PC-9 (cell line): ENCODE data around the gene TGFBI. TPM values are rescaled to one million over a fixed set of nuclear protein-coding genes. Genes with fewer than 3 reads are reported as not detected.

ENCODE experiments used
- BruUV-seq: library from RNA; stranded (reverse); fragments of 400-500 nt; replicated peaks from 2 replicates; lab custom pipeline; 2021; lab: Mats Ljungman, UMichigan
- CTCF ChIA-PET: fragments of 300-600 bp; sonication (Branson Sonifier 250); formaldehyde crosslinking; loops from one replicate; lab custom pipeline; 2022; ENCODE audit warnings: antibody characterized with exemption; lab: Charles Lee
- POLR2A ChIA-PET: fragments of 300-600 bp; sonication (Branson Sonifier 250); formaldehyde crosslinking; loops from one replicate; lab custom pipeline; 2022; ENCODE audit warnings: antibody characterized with exemption; ENCODE audit not compliant: unreplicated experiment; lab: Charles Lee
- DNase-seq, 2 experiments: peaks; one replicate each; pipeline versions ENCODE4 v3.0.0 to v3.0.0-alpha.2; 2015 to 2022; ENCODE audit warnings: mixed read lengths in 1 of 2
- H2AFZ ChIP-seq: fragments of 200-600 bp; sonication (generic); 2 replicates; pipeline ENCODE4 v1.8.1; 2017; ENCODE audit warnings: antibody characterized with exemption
- H3F3A ChIP-seq: fragments of 200-600 bp; sonication (generic); 2 replicates; pipeline ENCODE4 v1.8.1; 2017; ENCODE audit warnings: antibody characterized with exemption, mild to moderate bottlenecking, low read depth; ENCODE audit not compliant: insufficient read depth
- H3K27ac ChIP-seq: fragments of 200-600 bp; sonication (generic); 2 replicates; pipeline ENCODE4 v1.6.1; 2016; ENCODE audit warnings: mixed run types
- H3K27me3 ChIP-seq: fragments of 200-600 bp; sonication (generic); 2 replicates; pipeline ENCODE4 v1.6.1; 2016; ENCODE audit warnings: low read depth, mixed run types; ENCODE audit not compliant: insufficient read depth
- H3K36me3 ChIP-seq: fragments of 200-600 bp; sonication (generic); 2 replicates; pipeline ENCODE4 v1.6.1; 2016; ENCODE audit warnings: low read depth, mixed run types
- H3K4me1 ChIP-seq: fragments of 200-600 bp; sonication (generic); replicated peaks from 2 replicates; pipeline ENCODE4 v1.6.1; 2016; ENCODE audit warnings: mixed run types; ENCODE audit not compliant: insufficient read depth
- H3K4me2 ChIP-seq: fragments of 200-600 bp; sonication (generic); 2 replicates; pipeline ENCODE4 v1.6.1; 2017; ENCODE audit warnings: mixed run types
- H3K4me3 ChIP-seq: fragments of 200-600 bp; sonication (generic); 2 replicates; pipeline ENCODE4 v1.6.1; 2016; ENCODE audit warnings: mixed run types
- H3K79me2 ChIP-seq: fragments of 200-600 bp; sonication (generic); 2 replicates; pipeline ENCODE4 v1.6.1; 2017; ENCODE audit warnings: low read depth, mixed run types
- H3K9me2 ChIP-seq: fragments of 200-600 bp; sonication (generic); 2 replicates; pipeline ENCODE4 v1.8.1; 2017; ENCODE audit warnings: mild to moderate bottlenecking; ENCODE audit not compliant: insufficient read depth
- H3K9me3 ChIP-seq: fragments of 200-600 bp; sonication (generic); 2 replicates; pipeline ENCODE4 v1.8.1; 2016; ENCODE audit warnings: low read depth; ENCODE audit not compliant: insufficient read depth
- H4K20me1 ChIP-seq: fragments of 200-600 bp; sonication (generic); 2 replicates; pipeline ENCODE4 v1.8.1; 2017; ENCODE audit not compliant: insufficient read depth
- EZH2 ChIP-seq: fragments of 200-600 bp; sonication (generic); IDR thresholded peaks from 2 replicates; pipeline ENCODE4 v1.8.0; 2017; ENCODE audit warnings: antibody characterized with exemption, low read depth
- intact Hi-C: fragments of 100-400 bp; cut with micrococcal nuclease; formaldehyde crosslinking; loops from one replicate; pipeline ENCODE4 v1.10.0; 2022; ENCODE audit not compliant: unreplicated experiment
- total RNA-seq: library from RNA; stranded (reverse); gene quantifications from 2 replicates; pipeline ENCODE4 v1.2.3, GENCODE V29; 2021
- TF ChIP-seq, protein P1 (sequence below): fragments of 200-600 bp; sonication (generic); conservative IDR thresholded peaks from 2 replicates; pipeline ENCODE4 v1.6.1; 2017; ENCODE audit warnings: mixed run types, antibody characterized with exemption, mild to moderate bottlenecking, moderate library complexity

TGFBI gene
- total RNA-seq, 1 experiment from 2014 or later = 437 TPM

DNA sequence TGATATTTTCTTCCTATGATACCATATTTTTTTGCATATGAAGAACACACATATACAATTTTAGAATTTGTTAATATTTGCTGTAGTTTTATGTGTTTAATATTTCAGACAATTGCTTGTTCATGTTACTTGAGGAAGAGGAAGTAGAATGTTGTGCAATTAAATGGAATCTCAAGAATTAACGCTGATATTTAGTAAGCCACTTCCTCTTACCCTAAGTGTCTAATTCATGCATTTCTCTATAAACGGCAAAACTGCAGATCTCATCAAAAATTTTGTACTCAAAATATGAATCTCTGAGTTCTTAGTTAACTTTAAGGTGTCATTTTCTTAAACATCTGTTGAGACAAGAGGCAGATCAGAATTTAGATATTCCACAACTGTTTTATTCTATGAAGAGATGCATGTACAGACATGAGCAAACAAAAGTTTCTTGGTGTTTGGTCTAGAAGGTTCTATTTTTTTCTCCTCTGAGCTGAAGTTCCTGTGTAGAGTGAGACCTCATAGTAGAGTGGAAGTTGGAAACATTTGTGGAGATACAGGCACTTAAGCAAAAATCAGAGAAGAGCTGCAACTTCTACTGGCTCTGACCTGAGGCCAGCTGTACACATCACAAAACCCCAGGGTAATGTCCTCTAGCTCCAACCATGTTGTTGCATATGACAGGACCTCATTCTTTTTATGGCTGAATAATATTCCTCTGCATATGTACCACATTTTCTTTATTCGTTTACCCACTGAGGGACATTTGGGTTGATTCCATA lies 16.6 kb upstream of the TGFBI start:
- Histone ChIP-seq H3K4me2 (peak overlapping the region; percentile 44), H3K4me1 (peaks cover 46% of the 10 kb centered on the region), H4K20me1 (no peaks in the 10 kb centered on the region), H2AFZ (no peak overlapping the region; the same call in 1 of the 2 replicates), H3K4me3 (no peak overlapping the region), H3K9me2 (no peaks in the 10 kb centered on the region), H3F3A (peaks cover 28% of the 10 kb centered on the region), H3K79me2 (no peaks in the 10 kb centered on the region), H3K36me3 (no peaks in the 10 kb centered on the region), H3K27ac (peak overlapping the region; percentile 67), H3K27me3 (no peaks in the 10 kb centered on the region), H3K9me3 (no peaks in the 10 kb centered on the region)
- no TSS peak for BruUV-seq
- no peak for TF ChIP-seq EZH2
- TF ChIP-seq, protein P1, sequence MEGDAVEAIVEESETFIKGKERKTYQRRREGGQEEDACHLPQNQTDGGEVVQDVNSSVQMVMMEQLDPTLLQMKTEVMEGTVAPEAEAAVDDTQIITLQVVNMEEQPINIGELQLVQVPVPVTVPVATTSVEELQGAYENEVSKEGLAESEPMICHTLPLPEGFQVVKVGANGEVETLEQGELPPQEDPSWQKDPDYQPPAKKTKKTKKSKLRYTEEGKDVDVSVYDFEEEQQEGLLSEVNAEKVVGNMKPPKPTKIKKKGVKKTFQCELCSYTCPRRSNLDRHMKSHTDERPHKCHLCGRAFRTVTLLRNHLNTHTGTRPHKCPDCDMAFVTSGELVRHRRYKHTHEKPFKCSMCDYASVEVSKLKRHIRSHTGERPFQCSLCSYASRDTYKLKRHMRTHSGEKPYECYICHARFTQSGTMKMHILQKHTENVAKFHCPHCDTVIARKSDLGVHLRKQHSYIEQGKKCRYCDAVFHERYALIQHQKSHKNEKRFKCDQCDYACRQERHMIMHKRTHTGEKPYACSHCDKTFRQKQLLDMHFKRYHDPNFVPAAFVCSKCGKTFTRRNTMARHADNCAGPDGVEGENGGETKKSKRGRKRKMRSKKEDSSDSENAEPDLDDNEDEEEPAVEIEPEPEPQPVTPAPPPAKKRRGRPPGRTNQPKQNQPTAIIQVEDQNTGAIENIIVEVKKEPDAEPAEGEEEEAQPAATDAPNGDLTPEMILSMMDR = no peak
- peak in 1 of 2 experiments; percentile 94 for DNase-seq
- ChIA-PET CTCF (no interaction called here), POLR2A (interaction anchor here (0.6 kb wide), 1 partner anchor 1742 kb away, joined by 14 read pairs; no protein-coding TSS in a partner anchor)
- intact Hi-C loops = loop anchor here (5.0 kb wide), 1 partner anchor 40 kb away; no protein-coding TSS in a partner anchor

- H3K4me3 ChIP-seq = no peak overlapping the region
- DNase-seq = no peak
- H3K9me3 ChIP-seq = 0 out of 2 replicates have a peak, but pooled peaks cover 10% of the 10 kb centered on the region
- intact Hi-C loops = loop anchor here (5.0 kb wide), 1 partner anchor 39 kb away; no protein-coding TSS in a partner anchor
- no peak overlapping the region for H3K4me2 ChIP-seq
- no peak overlapping the region for H2AFZ ChIP-seq
- no peaks in the 10 kb centered on the region for H3K79me2 ChIP-seq
- H3K4me1 ChIP-seq = peaks cover 51% of the 10 kb centered on the region
- ChIA-PET CTCF (no interaction called here), POLR2A (no interaction called here)
- H4K20me1 ChIP-seq = no peaks in the 10 kb centered on the region
- TF ChIP-seq EZH2 = no peak
- TF ChIP-seq, protein P1 = no peak
- H3K9me2 ChIP-seq = no peaks in the 10 kb centered on the region
- H3K27ac ChIP-seq = no peak overlapping the region
- no TSS peak for BruUV-seq
- H3K27me3 ChIP-seq = no peaks in the 10 kb centered on the region
- H3F3A ChIP-seq = peaks cover 25% of the 10 kb centered on the region
- no peaks in the 10 kb centered on the region for H3K36me3 ChIP-seq
These were observed 15.2 kb upstream of the TGFBI start for GRCh38 chr5:136013559-136013958.

- H4K20me1 ChIP-seq = no peaks in the 10 kb centered on the region
- DNase-seq = no peak
- H3K4me1 ChIP-seq = peaks cover 59% of the 10 kb centered on the region
- no TSS peak for BruUV-seq
- H2AFZ ChIP-seq = no peak overlapping the region
- no peak for TF ChIP-seq EZH2
- TF ChIP-seq, protein P1 = no peak
- no peaks in the 10 kb centered on the region for H3K27me3 ChIP-seq
- no peaks in the 10 kb centered on the region for H3K36me3 ChIP-seq
- intact Hi-C loops = loop anchor here (5.0 kb wide), 1 partner anchor 38 kb away; no protein-coding TSS in a partner anchor
- POLR2A ChIA-PET = no interaction called here
- CTCF ChIA-PET = no interaction called here
- H3K79me2 ChIP-seq = no peaks in the 10 kb centered on the region
- H3F3A ChIP-seq = peaks cover 31% of the 10 kb centered on the region
- 0 out of 2 replicates have a peak, but pooled peaks cover 12% of the 10 kb centered on the region for H3K9me3 ChIP-seq
- H3K27ac ChIP-seq = no peak overlapping the region
- no peak overlapping the region for H3K4me3 ChIP-seq
- no peaks in the 10 kb centered on the region for H3K9me2 ChIP-seq
- no peak overlapping the region for H3K4me2 ChIP-seq
These were observed 14.5 kb upstream of the TGFBI start for GRCh38 chr5:136014049-136015002.
